Osteoblast (primary cell): ENCODE results near the gene NOP16. TPM values are rescaled to one million over a fixed set of nuclear protein-coding genes. Genes with fewer than 3 reads are reported as not detected.

Experiments used
- DNase-seq: peaks from one replicate; pipeline ENCODE4 v3.0.0; 2011; ENCODE audit warnings: low spot score, mixed read lengths; ENCODE audit not compliant: insufficient read length; ENCODE audit errors: missing footprints
- H2AFZ ChIP-seq: 2 replicates; pipeline ENCODE4 v1.6.0; 2011; ENCODE audit warnings: mild to moderate bottlenecking, low read length
- H3K27ac ChIP-seq: 2 replicates; pipeline ENCODE4 v1.5.1; 2011; ENCODE audit warnings: mild to moderate bottlenecking, low read depth, low read length, moderate library complexity
- H3K27me3 ChIP-seq: 2 replicates; pipeline ENCODE4 v1.6.0; 2012; ENCODE audit warnings: mild to moderate bottlenecking, control low read depth, inconsistent platforms, low read length, moderate library complexity; ENCODE audit not compliant: insufficient read depth
- H3K36me3 ChIP-seq: 2 replicates; pipeline ENCODE4 v1.5.1; 2011; ENCODE audit warnings: mild to moderate bottlenecking, low read length, control low read depth, moderate library complexity; ENCODE audit not compliant: insufficient read depth
- H3K4me1 ChIP-seq: 2 replicates; pipeline ENCODE4 v1.5.1; 2011; ENCODE audit warnings: mild to moderate bottlenecking, low read length, control low read depth, moderate library complexity; ENCODE audit not compliant: insufficient read depth
- H3K4me2 ChIP-seq: 2 replicates; pipeline ENCODE4 v1.6.0; 2011; ENCODE audit warnings: mild to moderate bottlenecking, low read length; ENCODE audit not compliant: insufficient read depth
- H3K4me3 ChIP-seq: fragments of 200-600 bp; sonication (generic); 3 replicates; pipeline ENCODE4 v1.5.1; 2012; ENCODE audit warnings: mild to moderate bottlenecking, low read length, inconsistent platforms; ENCODE audit not compliant: insufficient read depth
- H3K79me2 ChIP-seq: 2 replicates; pipeline ENCODE4 v1.6.0; 2012; ENCODE audit warnings: mild to moderate bottlenecking, low read length, control low read depth, inconsistent platforms; ENCODE audit not compliant: insufficient read depth
- H3K9me3 ChIP-seq: 2 replicates; pipeline ENCODE4 v1.5.1; 2011; ENCODE audit warnings: low read depth, low read length, control low read depth
- H4K20me1 ChIP-seq: 2 replicates; pipeline ENCODE4 v1.6.0; 2012; ENCODE audit warnings: mild to moderate bottlenecking, low read length, control low read depth; ENCODE audit not compliant: insufficient read depth
- total RNA-seq: library from RNA; depleted of rRNA; stranded (reverse); fragments of >200 nt; gene quantifications from 2 replicates; pipeline ENCODE4 v1.2.3, GENCODE V29; 2012
- TF ChIP-seq, protein P1 (sequence below): IDR thresholded peaks from 2 replicates; pipeline ENCODE4 v1.5.1; 2011; ENCODE audit warnings: mild to moderate bottlenecking, low read depth, low read length, moderate library complexity; ENCODE audit errors: extremely low read depth

NOP16 gene
- total RNA-seq, 1 donor: 8.0 TPM

DNA sequence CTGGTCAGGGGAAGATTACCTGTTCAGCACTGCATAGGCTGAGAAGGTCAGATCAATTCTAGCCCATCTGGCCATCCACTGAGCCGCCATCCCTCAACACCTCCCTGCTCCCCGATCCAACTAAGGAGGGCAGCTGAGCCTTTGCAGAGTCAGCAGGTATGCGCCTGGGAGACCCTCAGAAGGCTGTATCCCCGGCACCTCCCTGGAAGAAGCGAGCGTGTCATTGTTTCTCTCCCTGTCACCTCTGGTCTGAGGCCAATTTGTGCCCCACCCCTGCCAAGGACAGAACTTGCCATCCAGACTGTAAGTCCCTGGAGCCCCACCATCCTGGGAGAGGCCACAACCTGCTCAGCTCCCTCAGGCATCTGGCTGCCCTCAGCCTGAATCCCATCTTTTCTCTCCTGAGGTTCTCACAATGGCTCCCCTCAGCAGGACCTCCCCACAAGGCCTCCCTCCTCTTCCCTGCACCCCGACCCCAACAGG, 25.4 kb upstream of the NOP16 start:
- Histone ChIP-seq H3K4me2 (no peak overlapping the region), H3K36me3 (peaks cover 7% of the 10 kb centered on the region), H3K79me2 (peaks cover 56% of the 10 kb centered on the region), H3K4me3 (no peak overlapping the region), H3K9me3 (no peaks in the 10 kb centered on the region), H3K27me3 (no peaks in the 10 kb centered on the region), H3K4me1 (peaks cover 16% of the 10 kb centered on the region), H2AFZ (no peak overlapping the region), H4K20me1 (peaks cover 42% of the 10 kb centered on the region), H3K27ac (no peak overlapping the region)
- TF ChIP-seq, protein P1, sequence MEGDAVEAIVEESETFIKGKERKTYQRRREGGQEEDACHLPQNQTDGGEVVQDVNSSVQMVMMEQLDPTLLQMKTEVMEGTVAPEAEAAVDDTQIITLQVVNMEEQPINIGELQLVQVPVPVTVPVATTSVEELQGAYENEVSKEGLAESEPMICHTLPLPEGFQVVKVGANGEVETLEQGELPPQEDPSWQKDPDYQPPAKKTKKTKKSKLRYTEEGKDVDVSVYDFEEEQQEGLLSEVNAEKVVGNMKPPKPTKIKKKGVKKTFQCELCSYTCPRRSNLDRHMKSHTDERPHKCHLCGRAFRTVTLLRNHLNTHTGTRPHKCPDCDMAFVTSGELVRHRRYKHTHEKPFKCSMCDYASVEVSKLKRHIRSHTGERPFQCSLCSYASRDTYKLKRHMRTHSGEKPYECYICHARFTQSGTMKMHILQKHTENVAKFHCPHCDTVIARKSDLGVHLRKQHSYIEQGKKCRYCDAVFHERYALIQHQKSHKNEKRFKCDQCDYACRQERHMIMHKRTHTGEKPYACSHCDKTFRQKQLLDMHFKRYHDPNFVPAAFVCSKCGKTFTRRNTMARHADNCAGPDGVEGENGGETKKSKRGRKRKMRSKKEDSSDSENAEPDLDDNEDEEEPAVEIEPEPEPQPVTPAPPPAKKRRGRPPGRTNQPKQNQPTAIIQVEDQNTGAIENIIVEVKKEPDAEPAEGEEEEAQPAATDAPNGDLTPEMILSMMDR: no peak
- no peak for DNase-seq

DNA sequence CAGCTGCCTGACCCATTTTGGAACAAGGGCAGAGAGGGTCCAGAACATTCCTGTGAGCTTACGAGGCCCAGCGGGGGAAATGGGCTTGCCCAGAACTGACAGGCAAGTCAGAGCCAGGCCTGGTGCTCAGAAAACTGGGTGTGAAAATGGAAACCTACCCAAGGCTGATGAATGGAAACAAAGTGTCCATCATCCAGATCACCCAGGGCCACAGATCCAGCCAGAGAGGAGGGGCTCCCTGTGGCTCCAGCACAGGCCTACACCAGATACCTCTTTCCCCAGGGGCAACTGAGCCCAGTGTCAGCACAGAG, 24.8 kb upstream of the NOP16 start:
- no peak overlapping the region for H3K4me3 ChIP-seq
- peaks cover 16% of the 10 kb centered on the region for H3K4me1 ChIP-seq
- peaks cover 42% of the 10 kb centered on the region for H4K20me1 ChIP-seq
- peaks cover 7% of the 10 kb centered on the region for H3K36me3 ChIP-seq
- H2AFZ ChIP-seq: no peak overlapping the region
- TF ChIP-seq, protein P1: no peak
- H3K4me2 ChIP-seq: no peak overlapping the region
- peaks cover 56% of the 10 kb centered on the region for H3K79me2 ChIP-seq
- H3K9me3 ChIP-seq: no peaks in the 10 kb centered on the region
- DNase-seq: peak; percentile 90
- H3K27me3 ChIP-seq: no peaks in the 10 kb centered on the region
- no peak overlapping the region for H3K27ac ChIP-seq

DNA sequence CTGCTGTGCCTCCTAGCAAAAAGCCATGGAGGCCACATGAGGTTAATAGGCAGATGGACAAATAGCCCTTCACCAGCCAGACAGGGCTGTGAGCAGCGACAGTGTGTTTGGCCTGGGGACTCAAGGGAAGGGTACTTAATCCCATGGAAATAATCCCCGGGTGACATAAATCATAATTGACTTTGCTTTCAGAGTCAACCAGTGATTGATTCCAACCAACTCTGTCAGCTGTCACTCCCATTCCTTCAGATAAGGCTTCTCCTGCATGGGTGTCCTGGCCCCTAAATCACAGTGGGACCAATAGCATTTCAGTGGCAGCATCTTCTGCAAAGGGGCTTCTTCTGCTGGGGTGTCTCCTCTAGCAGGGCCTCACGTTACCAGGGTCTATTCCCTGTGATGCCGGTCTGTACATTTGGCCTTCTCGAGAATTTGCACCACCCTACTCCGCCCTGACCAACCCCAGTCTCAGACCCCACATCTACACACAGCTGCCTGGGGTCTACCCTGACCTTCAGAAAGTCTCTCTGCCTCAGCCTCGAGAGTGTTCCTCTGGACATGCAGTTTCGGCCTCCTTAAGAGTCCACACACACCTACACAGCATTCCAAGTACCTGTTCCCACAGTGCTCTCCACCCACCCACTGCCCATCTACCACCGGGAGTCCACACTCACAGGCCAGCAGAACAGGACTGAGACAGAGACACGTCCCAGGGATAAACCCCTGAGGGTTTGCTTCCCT, 24.3 kb upstream of the NOP16 start:
- Histone ChIP-seq H3K4me3 (no peak overlapping the region), H4K20me1 (peaks cover 42% of the 10 kb centered on the region), H3K36me3 (peaks cover 7% of the 10 kb centered on the region), H3K9me3 (no peaks in the 10 kb centered on the region), H3K27ac (no peak overlapping the region), H3K4me2 (no peak overlapping the region), H3K27me3 (no peaks in the 10 kb centered on the region), H3K79me2 (peaks cover 56% of the 10 kb centered on the region), H2AFZ (no peak overlapping the region), H3K4me1 (peaks cover 16% of the 10 kb centered on the region)
- TF ChIP-seq, protein P1: no peak
- no peak for DNase-seq

DNA sequence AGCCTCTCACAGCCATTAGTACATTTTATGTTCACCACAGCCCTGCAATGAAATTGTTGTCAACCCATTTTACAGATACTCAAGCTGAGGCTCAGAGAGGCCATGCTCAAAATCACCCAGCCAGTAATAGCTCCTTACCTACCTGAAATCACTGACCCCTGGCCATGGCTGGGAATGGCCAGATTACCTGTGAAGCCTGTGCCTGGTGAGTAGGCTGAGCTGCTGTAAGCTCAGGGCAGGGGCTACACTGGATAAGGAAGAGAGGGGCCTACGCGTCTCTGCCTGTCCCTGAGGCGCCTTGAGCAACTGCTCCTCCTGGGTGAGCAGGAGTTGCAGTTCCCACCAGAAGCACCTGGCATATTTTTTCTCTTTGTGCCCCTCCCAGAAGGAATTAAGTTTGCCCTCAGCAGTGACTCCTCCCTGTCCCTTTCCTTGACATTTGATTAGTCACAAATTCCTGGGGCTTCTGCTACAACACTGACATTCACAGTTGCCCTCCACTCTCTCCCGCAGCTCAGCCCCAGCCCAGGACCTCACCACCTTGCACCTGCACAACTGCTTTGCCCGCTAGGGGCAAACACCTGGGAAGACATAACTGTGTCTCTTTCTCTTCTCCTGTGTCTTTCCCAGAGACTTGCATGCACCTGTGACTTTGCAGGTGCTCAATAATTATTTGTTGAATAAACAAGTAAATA, 22.2 kb upstream of the NOP16 start:
- H3K27me3 ChIP-seq: no peaks in the 10 kb centered on the region
- peaks cover 49% of the 10 kb centered on the region for H3K79me2 ChIP-seq
- peaks cover 45% of the 10 kb centered on the region for H4K20me1 ChIP-seq
- H3K27ac ChIP-seq: no peak overlapping the region
- H3K9me3 ChIP-seq: no peaks in the 10 kb centered on the region
- no peak overlapping the region for H3K4me2 ChIP-seq
- TF ChIP-seq, protein P1: no peak
- H3K4me3 ChIP-seq: no peak overlapping the region
- H3K36me3 ChIP-seq: peaks cover 16% of the 10 kb centered on the region
- DNase-seq: peak; percentile 57
- H3K4me1 ChIP-seq: peaks cover 12% of the 10 kb centered on the region
- no peak overlapping the region for H2AFZ ChIP-seq
